PC-9 (cell line): ENCODE measurements around the gene PDE4B. TPM values are rescaled to one million over a fixed set of nuclear protein-coding genes. Genes with fewer than 3 reads are reported as not detected.
"Not testable (repeated sequence)": the region's sequence is repeated elsewhere in the genome, so short reads cannot be mapped to it uniquely, and the experiment has no call there.

Experiments
- BruUV-seq: library from RNA; stranded (reverse); fragments of 400-500 nt; replicated peaks from 2 replicates; lab custom pipeline; 2021; lab: Mats Ljungman, UMichigan
- CTCF ChIA-PET: fragments of 300-600 bp; sonication (Branson Sonifier 250); formaldehyde crosslinking; loops from one replicate; lab custom pipeline; 2022; ENCODE audit warnings: antibody characterized with exemption; lab: Charles Lee
- POLR2A ChIA-PET: fragments of 300-600 bp; sonication (Branson Sonifier 250); formaldehyde crosslinking; loops from one replicate; lab custom pipeline; 2022; ENCODE audit warnings: antibody characterized with exemption; ENCODE audit not compliant: unreplicated experiment; lab: Charles Lee
- DNase-seq, 2 experiments: peaks; one replicate each; pipeline versions ENCODE4 v3.0.0 to v3.0.0-alpha.2; 2015 to 2022; ENCODE audit warnings: mixed read lengths in 1 of 2
- H2AFZ ChIP-seq: fragments of 200-600 bp; sonication (generic); 2 replicates; pipeline ENCODE4 v1.8.1; 2017; ENCODE audit warnings: antibody characterized with exemption
- H3F3A ChIP-seq: fragments of 200-600 bp; sonication (generic); 2 replicates; pipeline ENCODE4 v1.8.1; 2017; ENCODE audit warnings: antibody characterized with exemption, mild to moderate bottlenecking, low read depth; ENCODE audit not compliant: insufficient read depth
- H3K27ac ChIP-seq: fragments of 200-600 bp; sonication (generic); 2 replicates; pipeline ENCODE4 v1.6.1; 2016; ENCODE audit warnings: mixed run types
- H3K27me3 ChIP-seq: fragments of 200-600 bp; sonication (generic); 2 replicates; pipeline ENCODE4 v1.6.1; 2016; ENCODE audit warnings: low read depth, mixed run types; ENCODE audit not compliant: insufficient read depth
- H3K36me3 ChIP-seq: fragments of 200-600 bp; sonication (generic); 2 replicates; pipeline ENCODE4 v1.6.1; 2016; ENCODE audit warnings: low read depth, mixed run types
- H3K4me1 ChIP-seq: fragments of 200-600 bp; sonication (generic); replicated peaks from 2 replicates; pipeline ENCODE4 v1.6.1; 2016; ENCODE audit warnings: mixed run types; ENCODE audit not compliant: insufficient read depth
- H3K4me2 ChIP-seq: fragments of 200-600 bp; sonication (generic); 2 replicates; pipeline ENCODE4 v1.6.1; 2017; ENCODE audit warnings: mixed run types
- H3K4me3 ChIP-seq: fragments of 200-600 bp; sonication (generic); 2 replicates; pipeline ENCODE4 v1.6.1; 2016; ENCODE audit warnings: mixed run types
- H3K79me2 ChIP-seq: fragments of 200-600 bp; sonication (generic); 2 replicates; pipeline ENCODE4 v1.6.1; 2017; ENCODE audit warnings: low read depth, mixed run types
- H3K9me2 ChIP-seq: fragments of 200-600 bp; sonication (generic); 2 replicates; pipeline ENCODE4 v1.8.1; 2017; ENCODE audit warnings: mild to moderate bottlenecking; ENCODE audit not compliant: insufficient read depth
- H3K9me3 ChIP-seq: fragments of 200-600 bp; sonication (generic); 2 replicates; pipeline ENCODE4 v1.8.1; 2016; ENCODE audit warnings: low read depth; ENCODE audit not compliant: insufficient read depth
- H4K20me1 ChIP-seq: fragments of 200-600 bp; sonication (generic); 2 replicates; pipeline ENCODE4 v1.8.1; 2017; ENCODE audit not compliant: insufficient read depth
- CTCF ChIP-seq: fragments of 200-600 bp; sonication (generic); conservative IDR thresholded peaks from 2 replicates; pipeline ENCODE4 v1.6.1; 2017; ENCODE audit warnings: mixed run types, antibody characterized with exemption, mild to moderate bottlenecking, moderate library complexity
- EZH2 ChIP-seq: fragments of 200-600 bp; sonication (generic); IDR thresholded peaks from 2 replicates; pipeline ENCODE4 v1.8.0; 2017; ENCODE audit warnings: antibody characterized with exemption, low read depth
- intact Hi-C: fragments of 100-400 bp; cut with micrococcal nuclease; formaldehyde crosslinking; loops from one replicate; pipeline ENCODE4 v1.10.0; 2022; ENCODE audit not compliant: unreplicated experiment
- total RNA-seq: library from RNA; stranded (reverse); gene quantifications from 2 replicates; pipeline ENCODE4 v1.2.3, GENCODE V29; 2021

Gene PDE4B
- total RNA-seq, 1 experiment from 2014 or later: 1.3 TPM

- intact Hi-C loops: no loop called here
- BruUV-seq: no TSS peak
- H3K4me3 ChIP-seq: no peak overlapping the region
Measured at GRCh38 chr1:66415281-66415680, 622.6 kb downstream of the PDE4B start.

GRCh38 chr1:66415866-66416265 lies 623.2 kb downstream of the PDE4B start:
- DNase-seq: no peak

More at GRCh38 chr1:66415281-66415680, 622.6 kb downstream of the PDE4B start:
- H4K20me1 ChIP-seq: no peaks in the 10 kb centered on the region
- H3K27me3 ChIP-seq: no peaks in the 10 kb centered on the region
- no peaks in the 10 kb centered on the region for H3K79me2 ChIP-seq
- ChIA-PET CTCF (no interaction called here), POLR2A (no interaction called here)
- no peaks in the 10 kb centered on the region for H3F3A ChIP-seq
- no peak overlapping the region for H3K27ac ChIP-seq
- no peaks in the 10 kb centered on the region for H3K9me2 ChIP-seq
- no peaks in the 10 kb centered on the region for H3K9me3 ChIP-seq
- H3K4me1 ChIP-seq: no peaks in the 10 kb centered on the region
- H3K4me2 ChIP-seq: no peak overlapping the region
- no peak for DNase-seq
- no peaks in the 10 kb centered on the region for H3K36me3 ChIP-seq
- no peak overlapping the region for H2AFZ ChIP-seq
- TF ChIP-seq EZH2 (no peak), CTCF (no peak)

GRCh38 chr1:66416295-66416694 lies 623.6 kb downstream of the PDE4B start:
- no peak overlapping the region for H2AFZ ChIP-seq
- no peaks in the 10 kb centered on the region for H3K9me2 ChIP-seq
- no peaks in the 10 kb centered on the region for H3K27me3 ChIP-seq
- intact Hi-C loops: no loop called here
- H3K36me3 ChIP-seq: no peaks in the 10 kb centered on the region
- H3K9me3 ChIP-seq: no peaks in the 10 kb centered on the region
- no peak overlapping the region for H3K4me3 ChIP-seq
- POLR2A ChIA-PET: no interaction called here
- H3K27ac ChIP-seq: no peak overlapping the region
- BruUV-seq: no TSS peak
- CTCF ChIA-PET: no interaction called here
- H3K79me2 ChIP-seq: no peaks in the 10 kb centered on the region
- no peaks in the 10 kb centered on the region for H4K20me1 ChIP-seq
- no peak overlapping the region for H3K4me2 ChIP-seq
- no peaks in the 10 kb centered on the region for H3K4me1 ChIP-seq
- DNase-seq: no peak
- TF ChIP-seq EZH2 (no peak), CTCF (no peak)
- no peaks in the 10 kb centered on the region for H3F3A ChIP-seq

More at GRCh38 chr1:66415866-66416265, 623.2 kb downstream of the PDE4B start:
- Histone ChIP-seq H3K36me3 (no peaks in the 10 kb centered on the region), H3K79me2 (no peaks in the 10 kb centered on the region), H3F3A (no peaks in the 10 kb centered on the region), H3K4me3 (no peak overlapping the region), H3K4me1 (no peaks in the 10 kb centered on the region), H3K27ac (no peak overlapping the region), H3K4me2 (no peak overlapping the region), H3K27me3 (no peaks in the 10 kb centered on the region), H2AFZ (no peak overlapping the region), H4K20me1 (no peaks in the 10 kb centered on the region), H3K9me2 (no peaks in the 10 kb centered on the region), H3K9me3 (no peaks in the 10 kb centered on the region)
- ChIA-PET CTCF (no interaction called here), POLR2A (no interaction called here)
- no TSS peak for BruUV-seq
- intact Hi-C loops: no loop called here
- no peak for TF ChIP-seq EZH2

- Histone ChIP-seq H3K9me3 (no peaks in the 10 kb centered on the region), H3K36me3 (no peaks in the 10 kb centered on the region), H3K9me2 (no peaks in the 10 kb centered on the region), H2AFZ (no peak overlapping the region), H4K20me1 (no peaks in the 10 kb centered on the region), H3K4me2 (no peak overlapping the region), H3K27me3 (no peaks in the 10 kb centered on the region), H3K27ac (no peak overlapping the region), H3F3A (no peaks in the 10 kb centered on the region), H3K79me2 (no peaks in the 10 kb centered on the region), H3K4me1 (no peaks in the 10 kb centered on the region), H3K4me3 (no peak overlapping the region)
- DNase-seq: no peak
- ChIA-PET CTCF (no interaction called here), POLR2A (no interaction called here)
- TF ChIP-seq CTCF (no peak), EZH2 (no peak)
- intact Hi-C loops: no loop called here
- BruUV-seq: no TSS peak
Measured at GRCh38 chr1:66418021-66418420, 625.3 kb downstream of the PDE4B start.

GRCh38 chr1:66420171-66420570 lies 627.5 kb downstream of the PDE4B start:
- H2AFZ ChIP-seq, H3K36me3 ChIP-seq, H3K4me2 ChIP-seq, H3K9me2 ChIP-seq, CTCF ChIA-PET, H3K9me3 ChIP-seq, H3K27ac ChIP-seq, H3K79me2 ChIP-seq, intact Hi-C loops, H3F3A ChIP-seq, DNase-seq, H3K27me3 ChIP-seq, H4K20me1 ChIP-seq, POLR2A ChIA-PET, BruUV-seq, H3K4me3 ChIP-seq, H3K4me1 ChIP-seq: not testable (repeated sequence)
